Measurements from ENCODE around the gene GSC2. TPM values are rescaled to one million over a fixed set of nuclear protein-coding genes. Genes with fewer than 3 reads are reported as not detected.
A peak's percentile ranks its signal among the peaks of the same experiment; 100 is the strongest.

Gene GSC2
- total RNA-seq, 1 donor from 2014 or later: not detected

GRCh38 chr22:19152942-19153883 lies 3.1 kb upstream of the GSC2 start:
- DNase-seq: no peak

DNA sequence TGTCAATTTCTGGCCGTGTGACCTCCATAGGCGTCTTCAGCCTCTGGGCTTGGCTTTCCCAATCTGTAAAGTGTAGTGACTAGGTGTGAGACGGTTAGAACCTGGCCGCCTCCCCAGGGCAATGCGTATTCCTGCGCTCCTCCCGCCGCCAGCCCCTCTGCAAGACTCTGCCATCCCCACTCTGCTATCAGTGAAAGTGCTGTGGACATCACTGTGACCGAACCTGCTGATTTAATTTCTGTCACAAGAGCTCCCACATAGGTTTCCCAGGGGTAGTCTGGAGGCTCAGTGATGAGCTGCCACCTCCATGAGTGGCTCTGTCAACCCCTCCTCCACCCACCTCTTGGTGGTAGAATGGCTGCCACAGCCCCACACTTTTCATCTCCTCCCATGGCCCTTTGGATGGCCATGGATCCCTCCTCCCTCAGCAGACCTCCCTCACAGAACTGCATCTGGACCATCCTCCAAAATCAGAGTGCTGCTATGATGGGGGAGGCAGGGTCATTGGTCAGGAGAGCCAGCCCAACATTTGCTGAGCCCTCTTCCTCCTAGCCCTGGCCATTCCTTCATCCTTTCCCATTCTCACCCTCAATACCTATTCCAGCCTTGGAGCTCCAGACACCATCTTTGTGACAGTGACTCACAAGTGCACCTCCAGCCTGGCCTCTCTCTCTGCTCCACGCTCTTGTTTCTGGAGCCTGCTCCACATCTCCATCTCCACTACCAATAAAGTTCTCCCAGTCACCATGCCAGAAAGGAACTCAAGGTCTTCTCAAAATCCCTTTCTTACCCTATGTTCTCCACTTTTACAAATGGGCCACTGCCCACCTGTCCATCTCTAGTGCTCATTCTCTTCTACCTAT lies 1.5 kb upstream of the GSC2 start:
- no peak for DNase-seq

DNA sequence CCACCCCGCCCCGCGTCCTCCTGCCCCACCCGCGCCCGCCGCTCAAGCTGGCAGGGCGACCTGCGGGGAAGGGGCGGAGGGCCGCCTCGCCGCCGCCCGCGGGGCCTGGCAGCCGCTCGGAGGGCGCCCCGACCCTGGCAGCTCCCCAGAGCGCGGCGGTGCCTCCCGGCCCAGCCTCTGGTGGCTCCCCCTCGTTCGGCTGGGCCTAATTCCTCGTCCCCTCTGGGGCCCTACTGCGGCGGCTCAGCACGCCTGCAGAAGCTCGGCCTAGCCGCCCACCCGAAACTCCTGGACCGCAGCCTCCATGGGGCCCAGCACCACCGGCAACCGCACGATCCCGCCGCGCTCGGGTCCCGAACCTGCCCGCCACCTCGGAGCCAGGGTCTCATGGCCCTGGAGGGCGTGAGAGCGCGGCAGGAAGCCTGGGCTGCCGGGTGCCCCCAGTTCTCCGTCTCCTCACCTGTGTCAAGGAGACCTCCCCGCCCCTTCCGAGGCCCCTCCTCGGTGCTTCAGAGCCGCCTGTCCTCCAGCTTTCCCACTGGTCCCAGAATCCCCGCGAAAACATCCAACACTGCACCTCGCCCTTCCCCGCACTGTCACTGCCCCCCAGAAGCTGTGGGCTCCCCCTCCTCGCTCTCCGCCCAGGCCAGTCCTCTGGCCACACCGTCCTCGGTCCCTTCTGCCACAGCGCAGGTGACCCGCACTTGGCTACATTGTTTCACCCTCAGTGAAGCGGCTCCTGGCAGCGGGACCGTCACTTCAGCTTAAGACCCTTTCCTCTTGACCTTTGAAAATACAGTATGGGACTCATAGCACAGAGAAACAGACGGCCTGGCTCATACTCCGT lies 613 bp upstream of the GSC2 start:
- no peak for DNase-seq

- no peak for DNase-seq
Measured at GRCh38 chr22:19149047-19149883, 827 bp downstream of the GSC2 start.

DNA sequence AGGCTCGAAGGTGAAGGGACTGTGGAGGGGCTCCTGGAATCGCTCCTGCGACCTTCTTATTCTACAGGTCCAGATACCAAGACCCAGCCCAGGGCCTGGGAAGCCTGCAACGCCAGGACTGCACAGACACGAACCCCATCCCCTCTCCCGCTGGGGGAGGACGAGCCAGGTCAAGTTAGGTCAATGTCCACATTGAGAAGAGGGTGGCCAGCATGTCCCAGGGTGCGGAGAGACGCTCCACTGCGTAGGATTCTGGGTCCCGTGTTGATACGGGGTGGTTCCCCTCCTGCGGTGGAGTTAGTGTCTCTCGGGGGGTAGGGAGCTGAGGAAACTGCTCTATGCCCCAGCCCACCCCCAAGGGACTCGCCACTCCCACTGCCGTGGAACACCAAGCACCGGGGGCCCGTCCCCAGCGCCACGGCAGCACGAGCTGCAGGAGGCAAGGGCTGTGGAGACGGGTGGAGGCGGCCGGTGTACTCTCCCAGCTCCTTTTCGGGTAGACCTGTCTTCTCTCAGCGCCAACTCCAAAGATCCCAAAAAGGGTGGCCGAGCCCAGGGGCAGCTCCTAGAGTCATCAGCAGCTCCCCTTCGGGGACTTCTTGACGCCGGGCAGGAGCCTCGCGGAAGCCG lies 1.6 kb downstream of the GSC2 start:
- no peak for DNase-seq

GRCh38 chr22:19147195-19147780 lies 2.8 kb downstream of the GSC2 start:
- DNase-seq: no peak

GRCh38 chr22:19146215-19146968 lies 3.7 kb downstream of the GSC2 start:
- DNase-seq: no peak

- peak; percentile 28 for DNase-seq
Measured at GRCh38 chr22:19143967-19144400, 6.1 kb downstream of the GSC2 start.

DNA sequence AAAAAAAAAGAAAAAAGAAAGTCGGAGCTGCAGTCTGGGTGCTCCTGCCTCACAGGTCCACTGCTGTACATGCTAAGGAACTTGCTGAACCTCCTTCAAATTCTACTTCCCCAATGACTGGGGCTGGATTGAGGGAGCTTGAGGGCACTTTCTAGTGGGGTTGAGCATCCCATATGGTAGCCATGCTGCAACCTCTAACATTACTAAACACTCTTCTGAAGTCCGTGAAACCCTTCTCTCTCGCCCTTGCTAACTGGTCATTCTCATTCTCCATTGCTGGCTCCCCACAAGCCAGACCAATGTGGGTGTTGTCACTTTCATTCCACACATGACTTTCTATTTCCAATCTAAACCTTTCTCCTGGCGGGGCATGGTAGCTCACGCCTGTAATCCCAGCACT lies 6.9 kb downstream of the GSC2 start:
- DNase-seq: no peak

DNA sequence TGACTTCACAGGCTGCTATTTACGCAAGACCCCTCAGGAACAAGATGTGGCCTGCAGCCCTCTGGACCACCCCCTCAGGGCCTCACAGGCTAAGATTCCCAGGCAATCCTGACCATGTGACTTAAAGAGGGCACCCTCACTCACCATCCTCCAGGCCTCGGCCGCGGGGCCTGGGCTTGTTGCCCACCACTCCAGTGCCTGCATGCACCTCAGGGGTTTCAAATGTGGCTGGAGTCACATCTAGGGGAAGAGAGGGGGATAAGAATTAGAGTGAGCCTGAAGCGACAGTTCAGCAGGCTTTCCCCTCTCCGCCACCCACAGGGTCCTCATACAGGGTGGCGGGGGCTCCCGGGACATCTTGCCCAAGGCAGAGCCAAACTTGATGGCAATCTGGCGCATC lies 7.7 kb downstream of the GSC2 start:
- no peak for DNase-seq

DNA sequence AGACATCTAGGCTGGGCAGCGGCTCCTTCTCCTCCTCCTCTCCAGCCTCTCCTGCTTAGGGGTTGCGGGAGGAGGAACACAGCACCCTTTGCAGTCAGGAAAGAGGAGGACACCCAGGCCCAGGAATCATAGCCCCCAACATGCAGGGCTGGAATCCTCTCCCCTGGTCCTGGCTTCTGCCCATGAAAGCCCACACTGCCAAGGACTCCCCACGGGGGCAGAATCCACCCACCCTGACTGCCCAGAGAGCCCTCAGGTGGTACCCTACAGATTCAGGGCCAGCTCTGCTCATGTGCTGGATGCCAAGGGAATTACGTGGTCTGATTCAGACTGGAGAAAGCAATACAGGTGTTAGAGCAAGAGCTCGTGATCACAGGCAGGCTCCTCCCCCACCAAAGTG lies 10.1 kb downstream of the GSC2 start:
- DNase-seq: no peak

- DNase-seq: no peak
Measured at GRCh38 chr22:19139001-19139356, 11.1 kb downstream of the GSC2 start.

DNA sequence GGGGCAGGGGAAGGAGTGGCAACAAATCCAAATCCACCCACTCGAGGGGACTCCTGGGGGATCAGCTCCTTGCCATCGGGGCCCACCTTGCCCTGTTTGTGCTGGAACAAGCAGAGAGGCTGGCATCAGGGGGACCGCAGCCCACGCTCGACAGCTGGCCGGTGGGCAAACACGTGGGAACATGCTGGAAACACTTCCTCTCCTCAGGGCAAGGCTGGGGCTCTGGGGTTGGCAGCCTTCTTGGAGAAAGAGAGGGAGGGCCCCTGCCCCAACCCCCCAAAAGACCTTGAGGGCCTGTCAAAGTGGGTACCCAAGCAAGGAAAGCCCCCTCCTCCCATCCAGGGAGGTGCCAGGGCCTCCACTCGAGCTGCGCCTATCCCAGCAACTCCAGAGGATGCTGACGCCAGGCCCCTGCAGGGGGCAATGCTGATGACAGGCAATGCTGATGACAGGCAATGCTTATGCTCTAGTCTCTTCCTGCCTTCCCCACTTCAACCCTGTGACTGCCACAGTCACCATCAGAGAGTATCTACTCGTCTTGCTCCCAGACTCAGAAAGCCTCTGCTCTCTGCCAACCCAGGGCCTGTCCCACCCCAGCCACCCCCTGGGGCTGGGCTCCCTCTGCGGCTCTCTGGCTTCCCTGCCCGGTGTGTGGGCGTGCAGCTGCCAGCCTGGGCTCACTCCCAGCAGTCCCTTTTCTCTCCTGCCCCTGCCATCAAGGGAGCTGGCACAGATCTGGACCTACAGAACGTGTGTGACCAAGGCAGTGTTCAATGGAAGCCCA lies 11.7 kb downstream of the GSC2 start:
- no peak for DNase-seq

DNA sequence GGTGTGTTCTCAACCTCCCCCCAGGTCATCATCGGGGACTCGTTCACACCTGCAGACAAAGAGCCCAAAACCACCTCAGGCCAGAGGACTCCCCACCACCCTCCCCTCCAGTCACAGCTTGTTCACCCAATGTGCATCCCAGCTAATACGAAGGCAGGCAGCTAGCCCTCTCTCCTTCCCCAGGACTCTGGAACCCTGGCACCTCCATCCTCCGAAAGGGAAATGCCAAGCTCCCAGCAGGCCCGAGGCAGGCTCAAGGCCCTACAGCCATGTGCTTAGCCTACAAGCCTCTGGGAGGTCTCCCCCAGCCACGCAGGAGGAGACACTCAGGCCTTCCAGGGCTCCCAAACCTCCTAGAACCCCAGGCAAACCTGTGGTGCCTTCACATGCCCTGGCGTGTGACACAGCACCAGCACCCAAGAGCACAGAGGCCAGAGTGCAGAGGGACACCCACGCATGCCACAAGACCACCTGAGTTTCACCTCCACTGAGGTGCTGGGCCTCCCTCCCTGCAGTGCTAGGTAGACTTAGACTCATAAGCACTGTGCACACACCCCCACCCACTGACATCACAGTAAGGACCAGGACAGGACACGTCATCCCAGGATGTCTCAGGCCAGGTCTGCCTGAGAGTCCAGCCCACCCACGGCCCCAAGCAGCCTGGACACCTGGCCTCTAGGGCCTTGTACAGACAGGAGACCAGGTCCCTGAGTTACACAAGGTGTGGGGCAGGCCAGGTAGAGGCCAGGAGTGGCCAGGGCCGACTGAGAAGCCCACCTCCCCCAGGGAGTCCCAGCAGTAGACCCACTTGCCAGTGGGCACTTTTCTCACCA lies 12.5 kb downstream of the GSC2 start:
- no peak for DNase-seq

- no peak for DNase-seq
Measured at GRCh38 chr22:19136915-19137314, 13.2 kb downstream of the GSC2 start.

DNA sequence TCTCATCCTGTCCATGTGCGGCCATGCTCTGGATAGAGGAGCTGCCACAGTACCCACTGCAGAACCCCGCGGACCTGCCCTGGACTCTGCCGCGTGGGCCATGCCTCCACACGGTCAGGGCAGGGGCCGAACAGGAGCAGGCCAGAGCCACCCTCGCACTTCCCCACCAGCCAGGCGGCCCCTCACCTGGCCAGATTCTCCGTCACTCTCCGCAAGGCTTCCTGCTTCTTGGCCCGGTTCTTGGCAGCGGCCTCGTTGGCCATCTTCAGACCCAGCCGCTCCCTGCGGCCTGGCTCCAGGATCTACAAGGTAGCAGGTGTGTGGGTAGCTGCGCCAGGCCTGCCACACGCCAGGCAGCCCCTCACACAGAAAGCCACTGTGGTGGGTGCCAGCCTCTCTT lies 15.2 kb downstream of the GSC2 start:
- DNase-seq: no peak

DNA sequence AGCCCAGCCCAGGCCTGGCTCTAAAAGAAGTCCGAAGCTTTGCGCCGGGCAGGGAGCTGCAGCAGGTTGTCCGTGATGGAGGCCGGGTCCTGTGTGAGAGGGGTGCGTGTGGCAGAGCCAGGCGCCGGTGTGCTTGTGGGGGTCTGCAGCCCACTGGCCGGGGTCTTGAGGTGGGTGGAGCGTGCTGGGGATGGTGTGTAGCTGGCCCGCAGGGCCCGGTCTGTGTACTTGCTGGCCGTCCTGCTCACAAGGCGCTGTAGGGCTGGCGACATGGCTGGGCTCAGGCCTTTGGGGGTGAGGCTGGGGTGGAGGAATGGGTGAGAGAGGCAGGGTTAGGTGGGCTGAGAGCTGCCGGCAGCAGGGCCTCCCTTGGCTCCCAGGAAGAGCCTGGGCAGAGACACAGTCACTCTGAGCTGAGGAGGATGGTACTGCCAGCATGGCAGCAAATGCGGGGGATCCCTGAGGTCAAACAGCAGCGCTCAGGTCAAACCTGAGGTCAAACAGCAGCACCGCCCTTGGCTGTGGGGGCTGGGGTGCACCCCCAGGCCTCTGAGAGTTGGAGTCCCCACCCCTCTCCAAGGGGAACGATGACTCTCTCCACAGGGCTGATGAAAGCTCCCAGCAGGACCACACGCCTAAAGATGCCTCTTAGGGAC lies 15.8 kb downstream of the GSC2 start:
- no peak for DNase-seq

- no peak for DNase-seq
Measured at GRCh38 chr22:19133561-19133960, 16.5 kb downstream of the GSC2 start.
